DMS153 treated with DMSO at 0.1 percent for 48 hours (cell line): ENCODE results near the gene ATP6V0C.

ENCODE experiments used
- DNase-seq: peaks from one replicate; lab custom pipeline; 2025; ENCODE audit not compliant: unreplicated experiment; lab: John Stamatoyannopoulos, UW

The ATP6V0C gene

DNA sequence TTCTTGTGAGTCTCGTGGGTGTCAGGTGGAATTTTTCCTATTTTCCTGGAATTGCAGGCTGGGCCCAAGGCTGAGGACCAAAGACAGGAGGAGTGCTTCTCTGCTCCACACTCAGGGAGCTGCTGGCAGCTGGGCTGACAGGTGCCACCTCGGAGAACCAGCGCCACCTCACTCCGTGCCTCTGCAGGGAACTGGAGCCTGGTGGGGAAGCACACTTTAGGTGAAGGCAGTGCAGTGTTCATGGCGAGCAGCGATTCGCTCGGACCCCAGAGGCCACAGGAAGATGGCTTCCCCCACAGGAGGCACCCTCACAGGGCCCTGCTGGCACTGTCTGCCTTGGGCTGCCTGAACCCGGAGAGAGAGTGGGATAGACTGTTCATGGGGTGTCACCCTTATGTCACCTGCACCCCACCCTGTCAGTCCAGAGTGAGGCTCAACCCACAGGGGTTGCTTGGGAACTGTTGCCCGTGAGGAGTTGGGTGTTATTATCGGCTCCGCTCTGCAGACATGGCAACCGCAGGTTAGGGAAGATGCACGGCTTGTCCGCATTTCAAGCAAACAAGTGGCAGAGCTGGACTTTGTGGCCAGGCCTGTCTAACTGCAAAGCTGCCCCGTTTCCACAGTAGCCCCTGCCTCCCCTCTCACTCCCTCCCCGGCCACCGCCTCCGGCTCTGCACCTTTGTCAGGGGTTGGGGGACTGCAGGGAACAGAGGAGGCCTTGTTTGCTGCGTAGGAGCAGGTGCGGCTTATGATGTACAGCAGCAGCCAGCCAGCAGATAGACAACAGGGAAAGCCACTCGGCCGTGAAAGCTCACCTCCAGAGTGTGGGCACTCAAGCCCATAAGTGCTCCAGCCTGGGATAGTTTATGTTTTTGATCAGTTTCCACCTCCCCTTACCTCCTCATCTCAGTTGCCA is 23.3 kb upstream of the ATP6V0C start:
- no peak for DNase-seq

DNA sequence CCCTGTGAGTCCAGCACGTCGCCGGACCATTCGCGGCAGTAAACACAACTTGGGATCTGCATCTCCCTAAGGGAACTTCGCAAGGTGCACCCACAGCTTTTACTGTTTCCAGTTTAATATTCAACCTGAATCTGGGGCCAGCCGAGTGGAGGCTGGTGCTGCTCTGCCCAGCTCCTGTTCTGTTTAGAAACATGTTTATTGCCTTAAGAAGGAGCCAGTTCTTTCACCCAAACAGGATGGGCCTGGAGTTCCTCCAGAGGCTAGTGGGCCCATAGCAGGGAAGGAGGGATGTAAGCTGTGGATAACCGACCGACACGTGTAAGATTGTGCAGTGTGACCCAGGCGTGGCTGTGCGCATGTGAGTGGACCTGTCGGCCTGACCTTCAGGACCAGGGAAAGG is 21.5 kb upstream of the ATP6V0C start:
- DNase-seq = no peak

DNA sequence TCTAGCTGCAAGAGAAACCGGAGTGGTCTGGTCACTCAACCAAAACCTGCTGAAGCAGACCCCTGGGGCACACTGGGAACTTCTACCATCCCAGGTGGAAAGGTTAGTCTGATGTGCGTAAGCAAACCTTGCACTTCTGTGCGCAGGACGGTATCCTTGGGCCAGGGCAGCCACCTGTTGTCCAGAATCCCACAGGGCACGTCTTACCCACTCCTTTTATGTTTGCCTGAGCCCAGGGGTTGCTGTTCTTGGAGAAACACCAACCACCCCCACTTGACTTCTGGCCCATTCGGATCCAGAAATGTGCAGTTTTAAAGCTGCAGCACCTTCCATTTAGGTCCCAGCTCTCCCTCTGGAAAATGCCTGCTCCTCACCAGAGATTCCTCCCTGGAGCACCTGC is 20.1 kb upstream of the ATP6V0C start:
- DNase-seq = no peak

DNA sequence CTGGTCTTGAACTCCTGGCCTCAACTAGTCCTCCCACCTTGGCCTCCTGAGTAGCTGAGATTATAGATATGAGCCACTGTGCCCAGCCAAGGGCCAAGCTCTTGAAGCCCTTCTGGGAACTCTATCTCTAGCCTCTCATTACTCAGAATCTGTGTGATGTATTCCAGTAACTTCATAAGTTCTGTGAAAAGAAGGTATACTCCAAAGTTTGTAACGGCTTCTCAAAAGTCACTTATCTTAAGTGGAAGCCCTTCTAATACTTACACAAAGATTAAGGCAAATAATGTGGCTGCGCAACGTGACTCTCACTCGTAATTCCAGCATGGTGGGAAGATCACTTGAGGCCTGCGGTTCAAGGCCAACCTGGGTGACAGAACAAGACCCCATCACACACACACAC is 19.1 kb upstream of the ATP6V0C start:
- no peak for DNase-seq

DNA sequence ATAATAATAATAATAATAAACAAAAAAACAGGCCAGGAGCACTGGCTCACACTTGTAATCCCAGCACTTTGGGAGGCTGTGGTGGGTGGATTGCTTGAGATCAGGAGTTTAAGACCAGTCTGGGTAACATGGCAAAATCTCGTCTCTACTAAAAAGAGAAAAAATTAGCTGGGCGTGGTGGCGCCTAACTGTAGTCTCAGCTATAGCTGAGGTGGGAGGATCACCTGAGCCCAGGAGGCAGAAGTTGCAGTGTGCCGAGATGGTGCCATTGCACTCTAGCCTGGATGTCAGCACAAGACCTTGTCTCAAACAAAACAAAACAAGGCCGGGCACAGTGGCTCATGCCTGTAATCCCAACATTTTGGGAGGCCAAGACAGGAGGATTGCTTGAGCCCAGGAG is 18.7 kb upstream of the ATP6V0C start:
- DNase-seq = no peak

DNA sequence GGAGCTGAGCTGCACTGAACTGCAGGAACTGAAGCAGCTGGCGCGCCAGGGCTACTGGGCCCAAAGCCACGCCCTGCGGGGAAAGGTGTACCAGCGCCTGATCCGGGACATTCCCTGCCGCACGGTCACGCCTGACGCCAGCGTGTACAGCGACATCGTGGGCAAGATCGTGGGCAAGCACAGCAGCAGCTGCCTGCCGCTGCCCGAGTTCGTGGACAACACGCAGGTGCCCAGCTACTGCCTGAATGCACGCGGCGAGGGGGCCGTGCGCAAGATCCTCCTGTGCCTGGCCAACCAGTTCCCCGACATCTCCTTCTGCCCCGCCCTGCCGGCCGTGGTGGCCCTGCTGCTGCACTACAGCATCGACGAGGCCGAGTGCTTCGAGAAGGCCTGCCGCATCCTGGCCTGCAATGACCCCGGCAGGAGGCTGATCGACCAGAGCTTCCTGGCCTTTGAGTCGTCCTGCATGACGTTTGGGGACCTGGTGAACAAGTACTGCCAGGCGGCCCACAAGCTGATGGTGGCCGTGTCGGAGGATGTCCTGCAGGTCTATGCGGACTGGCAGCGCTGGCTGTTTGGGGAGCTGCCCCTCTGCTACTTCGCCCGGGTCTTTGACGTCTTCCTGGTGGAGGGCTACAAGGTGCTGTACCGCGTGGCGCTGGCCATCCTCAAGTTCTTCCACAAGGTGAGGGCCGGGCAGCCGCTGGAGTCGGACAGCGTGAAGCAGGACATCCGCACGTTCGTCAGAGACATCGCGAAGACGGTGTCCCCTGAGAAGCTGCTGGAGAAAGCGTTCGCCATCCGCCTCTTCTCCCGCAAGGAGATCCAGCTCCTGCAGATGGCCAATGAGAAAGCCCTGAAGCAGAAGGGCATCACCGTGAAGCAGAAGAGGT is 17.3 kb upstream of the ATP6V0C start:
- DNase-seq = no peak

DNA sequence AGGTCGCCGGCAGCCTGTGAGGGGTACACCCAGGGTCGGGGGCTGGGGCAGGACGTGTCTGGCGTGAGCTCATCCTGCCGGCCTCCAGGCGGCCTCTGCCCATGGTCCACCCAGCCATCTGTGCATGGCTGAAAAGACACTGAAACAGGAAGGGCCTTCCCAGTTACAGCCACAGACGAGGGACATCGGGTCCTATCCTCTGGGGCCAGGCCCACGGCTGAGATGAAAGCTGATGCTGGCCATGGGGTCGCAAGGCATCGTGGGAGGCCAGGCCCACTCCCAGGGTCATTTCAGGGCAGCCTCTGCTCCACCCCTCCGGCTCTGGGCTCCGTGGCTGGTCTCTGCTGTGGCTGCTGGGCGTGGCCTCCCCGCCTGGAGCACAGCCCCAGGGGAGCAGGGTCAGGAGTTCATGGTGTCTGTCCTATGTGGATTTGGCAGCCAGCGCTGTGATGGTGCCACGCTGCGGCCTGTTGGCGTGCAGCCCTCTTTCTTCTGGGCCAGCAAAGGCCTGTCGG is 16.6 kb upstream of the ATP6V0C start:
- no peak for DNase-seq

DNA sequence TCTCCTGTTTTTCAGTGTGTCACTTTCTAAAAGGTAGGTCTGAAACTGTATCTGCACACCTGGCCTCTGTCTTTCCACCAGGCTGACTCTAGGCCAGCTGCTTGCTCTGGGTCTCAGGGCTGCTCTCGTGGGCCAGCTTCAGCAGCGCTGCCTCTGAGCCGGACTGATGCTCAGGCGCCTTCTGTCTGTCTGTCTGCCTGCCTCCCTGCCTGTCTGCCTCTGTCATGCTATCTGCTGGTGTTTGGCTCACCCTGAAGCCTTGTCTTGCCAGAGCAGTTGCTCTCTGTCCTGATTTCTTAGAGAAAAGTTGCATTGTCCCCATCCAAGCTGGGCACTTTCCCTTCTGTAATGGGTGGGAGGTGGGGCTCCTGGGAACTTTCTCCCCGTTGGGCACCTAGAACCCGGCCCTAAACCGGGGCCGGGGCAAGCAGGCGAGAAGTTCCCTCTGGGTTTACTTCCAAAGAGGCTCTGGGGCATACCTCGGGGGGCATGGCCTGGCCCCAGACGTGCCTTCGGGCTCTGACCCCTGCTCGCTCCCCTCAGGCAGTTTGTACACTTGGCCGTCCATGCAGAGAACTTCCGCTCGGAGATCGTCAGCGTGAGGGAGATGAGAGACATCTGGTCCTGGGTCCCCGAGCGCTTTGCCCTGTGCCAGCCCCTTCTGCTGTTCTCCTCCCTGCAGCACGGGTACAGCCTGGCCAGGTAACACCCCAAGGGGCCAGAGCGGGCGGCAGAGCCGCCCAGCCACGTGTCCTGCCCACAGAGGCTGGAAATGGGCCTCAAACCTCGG is 15.9 kb upstream of the ATP6V0C start:
- no peak for DNase-seq

DNA sequence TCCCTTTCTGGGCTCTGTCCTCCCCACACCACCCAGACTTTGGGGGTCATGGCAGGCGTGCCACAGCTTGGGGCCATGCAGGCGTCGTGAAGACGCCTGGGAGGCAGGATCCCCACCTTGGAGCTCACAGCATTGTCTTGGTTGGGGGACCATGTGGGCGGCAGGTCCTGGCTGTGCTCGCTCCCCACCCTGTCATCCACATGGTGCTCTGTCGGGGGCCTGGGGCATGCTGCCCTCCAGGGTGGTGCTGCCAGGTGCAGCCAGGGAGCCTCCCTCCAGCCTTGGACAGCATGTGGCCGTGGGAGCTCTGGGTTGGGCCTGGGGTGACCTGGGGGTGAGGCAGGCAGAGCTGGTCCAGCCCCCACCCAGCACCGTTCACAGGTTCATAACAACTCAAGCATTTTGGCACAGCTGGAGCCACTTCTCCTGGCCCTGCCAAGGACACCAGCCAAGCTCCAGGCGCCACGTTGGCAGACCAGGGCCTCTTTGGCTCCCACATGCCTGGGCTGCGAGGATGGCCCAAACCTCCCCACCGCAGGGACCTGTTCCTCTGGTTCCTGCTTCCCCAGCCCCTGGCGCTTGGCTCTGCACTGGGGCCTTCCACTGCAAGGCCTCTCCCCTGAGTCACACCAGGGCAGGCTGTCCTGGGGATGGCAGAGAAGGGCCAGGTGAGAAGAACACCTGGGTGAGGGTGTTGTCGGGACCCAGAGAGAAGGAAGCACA is 15.1 kb upstream of the ATP6V0C start:
- no peak for DNase-seq

DNA sequence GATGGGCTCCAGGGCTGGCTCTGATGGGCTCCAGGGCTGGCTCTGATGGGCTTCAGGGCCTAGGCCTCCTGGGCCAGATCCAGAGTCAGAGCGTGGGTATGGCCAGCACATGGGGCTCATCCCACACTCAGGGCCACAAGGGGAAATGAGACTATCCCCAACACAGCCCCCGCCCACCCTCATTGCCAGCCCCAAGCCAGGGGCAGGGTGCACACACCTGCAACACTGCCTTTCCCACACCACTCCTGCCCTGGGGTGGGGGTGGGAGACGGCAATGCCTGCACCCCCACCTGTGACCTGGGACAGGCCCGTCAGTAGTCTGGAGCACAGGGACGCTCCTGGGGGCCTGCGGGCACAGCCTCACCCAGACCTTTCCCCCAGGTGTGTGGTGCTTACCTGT is 14.3 kb upstream of the ATP6V0C start:
- no peak for DNase-seq

DNA sequence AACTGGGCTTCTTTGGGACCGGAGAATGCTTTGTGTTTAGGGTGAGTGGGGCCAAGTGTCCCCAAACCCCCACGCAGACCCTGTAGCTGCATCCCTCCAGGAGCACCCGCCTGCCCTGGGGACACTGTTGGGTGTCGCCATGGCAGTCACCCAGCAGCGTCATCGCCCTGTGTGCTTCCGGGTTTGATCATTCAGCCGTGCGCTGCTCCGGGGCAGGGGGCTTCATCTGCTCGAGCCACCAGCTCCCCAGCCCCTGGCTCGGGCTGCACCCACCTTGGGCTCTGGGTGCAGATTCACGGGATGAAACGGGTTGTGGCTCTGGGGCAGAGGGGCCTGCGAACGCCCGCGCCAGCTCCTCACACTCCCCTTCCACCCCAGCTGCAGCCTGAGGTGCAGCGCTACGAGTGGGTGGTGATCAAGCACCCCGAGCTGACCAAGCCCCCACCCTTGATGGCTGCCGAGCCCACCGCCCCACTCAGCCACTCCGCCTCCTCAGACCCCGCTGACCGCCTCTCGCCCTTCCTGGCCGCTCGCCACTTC is 13.8 kb upstream of the ATP6V0C start:
- DNase-seq = no peak

DNA sequence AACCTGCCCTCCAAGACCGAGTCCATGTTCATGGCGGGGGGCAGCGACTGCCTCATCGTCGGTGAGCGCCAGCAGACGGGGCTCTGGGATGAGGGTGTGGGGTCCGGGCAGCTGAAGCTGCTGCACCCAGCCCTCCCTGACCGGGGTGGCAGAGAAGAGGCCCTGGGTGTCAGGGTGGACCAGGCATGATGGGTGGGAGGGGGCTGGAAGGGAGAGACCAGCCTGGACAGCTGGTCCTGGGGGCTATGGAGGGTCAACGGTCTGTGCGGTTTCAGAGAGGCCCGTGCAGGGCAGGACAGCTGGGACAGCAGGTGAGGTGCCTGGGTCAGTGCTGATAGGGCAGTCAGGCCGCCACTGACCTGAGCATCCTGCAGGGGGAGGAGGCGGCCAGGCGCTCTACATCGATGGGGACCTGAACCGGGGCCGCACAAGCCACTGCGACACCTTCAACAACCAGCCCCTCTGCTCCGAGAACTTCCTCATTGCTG is 13.3 kb upstream of the ATP6V0C start:
- DNase-seq = no peak

DNA sequence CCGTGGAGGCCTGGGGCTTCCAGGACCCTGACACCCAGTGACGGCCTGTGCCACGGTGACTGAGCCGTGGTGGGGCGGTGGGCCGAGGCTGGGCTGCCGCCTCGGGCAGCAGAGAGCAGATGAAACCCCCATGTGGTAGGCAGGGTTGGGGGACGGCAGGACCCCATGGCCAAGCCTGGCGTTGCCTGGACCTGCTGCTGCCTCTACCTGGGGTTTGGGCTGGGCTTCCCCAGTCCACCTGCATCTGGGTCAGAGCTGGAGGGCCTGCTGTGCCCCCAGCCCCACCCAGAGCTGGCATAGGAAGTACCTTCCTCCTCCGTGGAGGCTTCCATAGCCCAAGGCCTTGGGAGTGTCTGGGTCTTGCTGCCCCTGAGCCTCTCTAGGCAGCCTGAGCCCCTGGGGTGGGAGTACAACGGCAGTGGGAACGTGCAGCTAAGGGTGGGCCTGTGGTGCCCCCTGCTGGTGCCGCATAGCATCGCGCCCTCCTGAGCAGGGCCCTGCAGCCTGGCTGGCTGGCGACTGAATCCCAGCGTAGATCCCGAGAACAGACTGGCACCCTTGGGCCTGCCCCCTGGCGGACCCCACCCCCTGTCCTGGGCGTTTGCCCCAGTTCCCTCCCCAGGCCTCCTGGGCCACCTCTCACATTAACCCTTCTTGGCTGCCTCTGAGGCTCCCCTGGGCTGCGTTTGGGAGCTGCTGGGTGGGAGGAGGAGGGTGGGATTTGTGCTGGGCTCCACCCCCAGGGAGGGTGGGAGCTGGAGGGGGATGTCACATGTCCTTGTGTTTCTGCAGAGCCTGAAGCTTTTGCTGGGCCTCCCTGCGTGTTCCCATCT is 12.6 kb upstream of the ATP6V0C start:
- DNase-seq = peak; percentile 33

DNA sequence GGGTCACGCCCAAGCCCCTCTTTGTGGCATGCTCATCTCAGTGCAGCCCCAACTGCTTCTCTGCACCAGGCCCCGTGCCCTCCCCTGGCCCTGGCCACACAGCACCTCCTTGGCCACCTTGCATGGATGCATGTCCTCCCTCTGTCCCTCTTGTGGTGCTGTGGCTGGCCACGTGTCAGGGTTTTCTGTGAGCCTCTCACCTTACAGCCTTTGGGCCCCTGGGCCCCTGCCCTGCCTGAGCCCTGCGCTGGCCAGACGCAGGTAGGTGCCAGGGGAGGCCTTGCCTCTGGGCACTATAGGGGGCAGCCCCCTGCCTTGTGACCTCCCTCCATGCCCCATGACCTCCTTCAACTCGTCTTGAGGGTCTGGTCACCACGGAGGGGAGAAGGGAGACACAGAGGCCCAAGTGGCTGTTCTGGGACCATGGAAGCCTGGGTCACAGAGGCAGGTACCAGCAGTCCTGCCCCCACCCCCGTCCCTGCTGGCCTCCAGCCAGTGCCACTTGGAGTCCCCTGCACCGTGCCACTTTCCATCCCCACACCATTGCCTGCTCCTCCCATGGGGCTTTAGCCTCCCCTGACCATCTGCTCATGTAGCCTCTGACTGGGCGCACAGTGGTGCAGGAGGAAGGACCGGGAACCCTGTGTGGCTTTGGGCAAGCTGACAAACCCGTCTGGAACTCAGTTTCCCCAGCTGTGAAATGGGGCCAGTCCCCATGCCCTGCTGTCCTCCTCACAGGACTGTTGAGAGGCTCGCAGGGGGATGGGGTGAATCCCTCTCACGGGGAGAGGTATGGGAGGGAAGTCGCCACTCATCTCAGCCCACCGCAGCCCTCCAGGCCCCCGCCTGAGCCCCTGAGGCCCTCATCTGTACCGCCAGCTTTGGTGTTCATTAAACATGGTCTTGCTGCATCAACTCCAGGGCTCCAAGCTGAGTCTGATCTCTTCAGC is 11.5 kb upstream of the ATP6V0C start:
- DNase-seq = no peak

DNA sequence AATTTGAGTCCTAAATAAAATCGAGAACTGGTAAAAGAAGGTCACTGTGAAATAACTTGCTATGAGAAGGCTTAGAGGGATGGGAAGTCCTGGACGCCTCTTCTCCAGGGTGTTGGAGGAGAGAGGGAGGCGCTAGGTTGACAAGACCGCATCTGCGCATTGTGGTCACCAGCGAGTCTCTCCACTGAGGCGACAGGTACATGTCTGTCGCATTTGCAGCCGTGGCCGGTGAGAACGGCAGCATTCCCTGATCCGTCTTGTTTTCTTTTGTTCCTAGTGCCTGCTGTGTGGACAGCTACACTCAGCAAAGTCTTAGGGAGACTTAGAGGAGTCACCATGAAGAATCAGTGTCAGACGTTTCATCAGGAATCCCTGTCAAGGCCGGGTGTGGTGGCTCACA is 8.1 kb upstream of the ATP6V0C start:
- DNase-seq = no peak

DNA sequence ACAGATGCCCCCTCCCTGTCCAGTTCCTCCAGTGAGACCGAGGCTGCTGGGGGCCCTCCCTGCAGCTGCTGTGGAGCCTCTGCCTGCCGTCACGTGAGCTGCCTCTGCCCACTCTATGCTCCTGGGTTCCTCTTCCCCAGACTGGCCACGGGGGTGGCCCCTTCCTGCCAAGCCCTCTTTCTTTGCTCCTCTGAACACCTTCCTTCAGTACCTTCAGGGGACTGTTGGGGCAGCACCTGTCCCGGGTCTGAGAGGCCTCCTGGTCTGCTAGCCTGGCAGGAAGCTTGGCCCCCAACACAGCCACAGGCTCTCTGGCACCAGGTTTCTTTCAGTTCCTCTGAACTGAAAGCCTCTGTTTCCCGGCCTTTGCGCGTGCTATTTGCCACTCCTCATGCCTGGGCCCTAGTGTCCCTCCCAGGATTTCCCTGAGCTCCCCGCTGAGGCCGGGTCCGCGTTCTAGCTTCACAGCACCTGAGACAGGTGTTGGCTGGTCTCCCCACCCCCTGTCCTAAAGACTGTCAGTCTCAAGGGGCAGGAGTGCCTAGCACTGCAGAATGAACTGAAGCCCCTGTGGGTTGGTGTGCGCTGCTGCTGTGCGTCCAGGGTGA is 6.6 kb upstream of the ATP6V0C start:
- no peak for DNase-seq

DNA sequence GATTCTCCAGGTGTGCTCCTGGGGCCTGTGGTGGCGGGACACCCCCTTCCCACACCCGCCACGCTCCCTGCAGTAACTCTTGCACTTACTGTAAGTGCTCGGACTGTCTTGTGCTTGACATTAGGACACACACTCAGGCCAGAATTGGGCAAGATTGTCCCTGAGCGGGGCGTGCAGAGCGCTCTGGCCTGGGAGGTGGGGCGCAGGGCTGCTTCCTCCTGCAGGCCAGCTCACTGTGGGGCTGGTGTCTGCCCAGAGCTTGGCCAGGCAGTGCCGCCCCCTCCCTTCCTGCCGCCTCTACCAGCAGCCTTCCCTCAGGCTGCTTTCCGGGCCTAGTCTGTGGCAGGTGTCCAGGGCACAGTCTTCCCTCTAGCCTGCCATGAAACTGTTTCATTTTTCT is 6.1 kb upstream of the ATP6V0C start:
- no peak for DNase-seq
